HG03280 (cell line): ENCODE measurements around the gene RPS25.
"Not testable (repeated sequence)": the region's sequence is repeated elsewhere in the genome, so short reads cannot be mapped to it uniquely, and the experiment has no call there.

Experiments used
- ATAC-seq: cut with Tn5 transposase; IDR thresholded peaks from one replicate; pipeline ENCODE4 v1.9.1; 2021; ENCODE audit warnings: mild to moderate bottlenecking, moderate library complexity; ENCODE audit not compliant: unreplicated experiment

Gene RPS25

DNA sequence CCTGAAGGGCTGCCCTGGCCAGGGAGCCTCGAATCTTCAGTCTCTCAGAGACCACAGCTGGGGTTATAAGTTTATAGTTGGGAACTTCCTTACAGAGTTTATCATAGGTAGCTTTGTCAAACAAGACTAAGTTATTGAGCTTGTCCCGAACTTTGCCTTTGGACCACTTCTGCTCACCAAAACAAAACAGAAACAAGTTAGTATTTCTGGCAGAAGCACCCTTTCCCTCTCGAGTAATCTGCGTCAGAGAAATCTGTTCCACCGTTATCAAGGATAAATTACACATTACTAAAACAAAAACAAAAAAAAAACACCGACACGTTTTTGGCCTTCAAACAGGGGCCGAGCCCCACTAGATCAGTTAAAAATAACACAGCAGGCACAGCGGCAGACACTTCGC, 766 bp downstream of the RPS25 start:
- not testable (repeated sequence) for ATAC-seq

DNA sequence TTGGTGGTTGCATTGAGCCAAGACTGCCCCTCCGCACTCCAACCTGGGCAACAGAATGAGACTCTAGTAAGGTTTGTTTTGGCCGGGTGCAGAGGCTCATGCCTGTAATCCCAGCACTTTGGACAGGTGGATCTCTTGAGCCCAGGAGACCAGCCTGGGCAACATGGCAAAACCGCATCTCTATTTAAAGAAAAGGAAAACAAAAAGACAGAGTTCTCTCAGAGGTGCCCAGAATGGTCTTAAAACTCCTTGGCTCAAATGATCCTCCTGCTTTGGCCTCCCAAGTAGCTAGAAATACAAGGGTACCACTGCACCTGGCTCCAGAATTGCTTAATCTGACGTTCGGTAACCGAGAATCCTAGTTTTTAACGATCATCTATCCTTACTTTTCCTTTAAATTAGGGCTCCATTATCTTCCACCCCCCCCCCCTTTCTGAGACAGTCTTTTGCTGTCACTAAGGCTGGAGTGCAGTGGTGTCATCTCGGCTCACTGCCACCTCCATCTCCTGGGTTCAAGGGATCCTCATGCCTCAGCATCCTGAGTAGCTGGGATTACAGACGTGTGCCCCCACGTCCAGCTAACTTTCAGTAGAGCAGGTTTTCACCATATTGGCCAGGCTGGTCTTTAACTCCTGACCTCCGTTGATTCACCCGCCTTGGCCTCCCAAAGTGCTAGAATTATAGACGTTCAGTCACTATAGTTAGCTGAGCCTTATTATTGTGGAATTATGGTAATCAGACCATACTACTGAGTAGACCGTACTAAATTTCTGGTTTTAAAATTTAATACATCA, 1.7 kb downstream of the RPS25 start:
- ATAC-seq: no peak

DNA sequence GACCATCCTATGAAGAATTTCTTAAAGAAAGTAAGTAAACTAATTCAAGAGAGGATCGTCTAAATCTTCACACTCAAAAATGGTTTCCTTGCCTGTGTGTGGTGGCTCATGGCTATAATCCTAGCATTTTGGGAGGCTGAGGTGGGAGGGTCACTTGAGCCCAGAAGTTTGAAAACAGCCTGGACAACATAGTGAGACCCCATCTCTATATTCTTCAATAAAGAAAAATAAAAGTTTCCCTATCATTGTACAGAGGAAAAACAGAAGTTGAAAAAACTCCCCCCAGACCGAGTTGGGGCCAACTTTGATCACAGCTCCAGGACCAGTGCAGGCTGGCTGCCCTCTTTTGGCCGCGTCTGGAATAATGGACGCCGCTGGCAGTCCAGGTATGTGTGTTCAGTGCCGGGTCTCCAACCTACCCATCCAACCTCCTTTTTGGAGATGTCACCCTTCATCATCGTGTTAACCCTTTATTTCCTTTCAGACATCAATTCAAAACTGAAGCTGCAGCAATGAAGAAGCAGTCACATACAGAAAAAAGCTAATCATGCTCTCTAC, 3.0 kb downstream of the RPS25 start:
- ATAC-seq: no peak

DNA sequence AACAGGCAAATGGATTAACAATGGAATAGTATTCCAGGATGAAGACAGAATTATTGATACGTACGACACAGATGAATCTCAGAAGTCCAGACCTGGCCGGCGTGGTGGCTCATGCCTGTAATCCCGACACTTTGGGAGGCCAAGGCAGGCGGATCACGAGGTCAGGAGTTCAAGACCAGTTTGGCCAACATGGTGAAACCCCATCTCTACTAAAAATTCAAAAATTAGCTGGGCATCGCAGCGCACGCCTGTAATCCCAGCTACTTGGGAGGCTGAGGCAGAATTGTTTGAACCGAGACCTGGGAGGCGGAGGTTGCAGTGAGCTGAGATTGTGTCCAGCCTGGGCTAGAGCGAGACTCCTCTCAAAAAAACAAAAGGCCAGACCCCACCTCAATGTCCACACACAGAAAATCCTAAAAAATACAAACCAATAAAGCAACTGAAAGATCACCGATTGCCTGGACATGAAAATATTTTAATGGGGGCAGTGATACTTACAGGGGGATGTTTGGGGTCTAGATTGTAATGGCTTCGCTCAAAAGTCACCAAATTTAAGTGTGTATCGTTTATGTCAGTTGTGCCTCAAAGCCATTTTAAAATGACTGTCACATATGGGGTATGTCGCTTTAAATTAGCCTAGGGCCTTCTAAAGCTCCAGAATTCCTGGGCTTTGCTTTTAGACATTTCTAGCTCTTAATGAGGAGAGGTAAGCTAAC, 3.8 kb downstream of the RPS25 start:
- ATAC-seq: no peak

DNA sequence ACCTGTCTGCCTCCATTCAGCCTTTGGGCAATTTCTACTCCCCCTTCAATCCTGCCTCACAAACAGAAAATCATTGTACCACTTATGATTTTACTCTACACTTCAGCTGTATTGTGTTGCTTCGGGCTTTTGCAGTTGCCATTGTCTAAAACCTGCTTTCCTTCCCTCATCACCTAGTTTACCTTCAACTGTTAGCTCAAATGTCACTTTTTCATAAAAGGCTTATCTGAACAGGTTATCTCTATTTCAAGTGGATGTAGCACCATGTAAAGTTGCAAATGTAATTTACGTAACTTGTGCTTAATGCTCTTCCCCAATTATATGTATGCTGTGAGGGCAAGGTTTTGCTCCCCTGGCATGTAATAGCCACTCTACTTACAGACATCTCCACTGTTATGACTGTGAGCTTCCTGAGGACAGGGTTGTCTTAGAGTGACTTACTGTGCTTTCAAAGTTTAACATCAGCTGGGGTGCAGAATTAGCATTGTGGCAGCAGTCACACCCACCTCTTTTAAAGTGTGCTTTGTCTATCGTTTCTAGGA, 5.4 kb downstream of the RPS25 start:
- no peak for ATAC-seq

DNA sequence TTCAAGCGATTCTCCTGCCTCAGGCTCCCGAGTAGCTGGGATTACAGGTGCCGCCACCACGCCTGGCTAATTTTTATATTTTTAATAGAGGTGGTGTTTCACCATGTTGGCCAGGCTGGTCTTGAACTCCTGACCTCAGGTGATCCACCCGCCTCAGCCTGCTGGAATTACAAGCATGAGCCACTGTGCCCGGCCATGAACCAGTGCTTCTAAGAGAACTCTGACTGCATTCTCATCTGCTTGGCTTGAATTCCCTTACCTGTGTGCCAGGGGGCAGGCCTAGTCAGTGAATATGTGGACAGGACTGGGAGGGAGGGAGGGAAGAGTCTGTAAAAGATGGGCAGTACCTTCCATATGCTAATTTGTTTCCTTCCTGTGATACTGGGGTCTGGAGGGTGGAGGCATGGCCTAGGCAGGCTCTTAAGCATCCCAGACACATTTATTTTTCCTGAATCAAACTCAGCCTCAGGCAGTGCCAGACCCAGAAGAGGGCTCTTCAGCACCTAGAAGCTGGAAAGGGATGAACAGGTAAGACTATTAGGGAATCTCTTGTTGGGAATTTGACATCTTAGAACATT, 6.6 kb downstream of the RPS25 start:
- ATAC-seq: no peak

DNA sequence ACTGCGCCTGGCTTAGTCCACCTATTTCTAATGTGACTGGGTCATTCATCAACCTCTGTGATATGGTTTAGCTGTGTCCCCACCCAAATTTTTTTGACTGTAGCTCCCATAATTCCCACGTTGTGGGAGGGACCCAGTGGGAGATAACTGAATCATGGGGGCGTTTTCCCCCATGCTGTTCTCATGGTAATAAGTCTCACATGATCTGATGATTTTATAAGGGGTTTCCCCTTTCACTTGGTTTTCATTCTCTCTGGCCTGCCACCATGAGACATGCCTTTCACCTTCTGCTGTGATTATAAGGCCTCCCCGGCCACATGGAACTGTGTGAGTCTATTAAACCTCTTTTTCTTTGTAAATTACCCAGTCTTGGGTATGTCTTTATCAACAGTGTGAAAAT, 11.5 kb downstream of the RPS25 start:
- no peak for ATAC-seq

DNA sequence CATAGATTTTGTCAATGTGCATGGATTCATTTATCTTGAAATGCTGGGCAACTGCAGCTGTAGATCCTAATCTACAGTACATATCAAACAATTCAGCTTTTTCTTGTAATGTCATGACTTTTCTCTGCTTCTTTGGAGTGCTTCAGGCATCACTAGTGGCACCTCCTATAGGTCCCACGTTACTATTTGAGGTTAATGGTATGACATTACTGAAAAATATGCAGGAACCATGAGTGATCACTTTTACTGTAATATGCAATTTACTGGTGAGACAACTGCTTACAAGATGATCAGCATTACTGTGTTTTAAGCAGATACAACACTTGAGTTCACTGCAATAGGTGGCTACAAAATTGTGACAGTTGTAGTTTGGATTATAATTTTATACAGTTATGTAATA, 17.2 kb downstream of the RPS25 start:
- ATAC-seq: no peak

DNA sequence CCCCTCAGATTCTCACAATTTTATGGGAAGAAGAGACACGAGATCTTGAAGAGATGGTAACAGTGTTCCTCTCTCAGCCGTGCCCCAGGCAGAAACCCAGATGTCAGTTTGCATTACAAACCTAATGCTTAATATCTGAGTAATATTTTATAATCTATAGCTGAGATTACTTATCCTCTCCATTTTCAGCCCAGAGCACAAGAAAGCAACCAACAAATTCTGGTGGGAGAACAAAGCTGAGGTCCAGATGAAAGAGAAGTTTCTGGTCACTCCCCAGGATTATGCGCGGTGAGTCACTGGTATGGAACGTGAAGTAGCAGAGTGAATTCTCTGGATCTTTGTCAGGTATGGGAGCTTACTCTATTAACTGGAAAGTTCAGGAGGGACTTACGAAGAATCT, 19.3 kb downstream of the RPS25 start:
- no peak for ATAC-seq

DNA sequence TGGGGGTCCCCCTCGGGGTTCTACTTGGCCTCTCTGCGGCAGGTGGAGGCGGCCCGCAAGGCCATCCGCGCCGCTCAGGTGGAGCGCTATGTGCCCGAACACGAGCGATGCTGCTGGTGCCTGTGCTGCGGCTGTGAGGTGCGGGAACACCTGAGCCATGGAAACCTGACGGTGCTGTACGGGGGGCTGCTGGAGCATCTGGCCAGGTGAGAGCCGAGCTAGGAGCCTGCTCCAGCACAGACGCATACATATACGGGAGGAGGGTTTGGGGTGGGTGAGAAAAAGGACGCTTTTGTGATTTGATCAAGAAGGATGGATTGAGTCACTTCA, 19.8 kb downstream of the RPS25 start:
- ATAC-seq: peak; percentile 11

DNA sequence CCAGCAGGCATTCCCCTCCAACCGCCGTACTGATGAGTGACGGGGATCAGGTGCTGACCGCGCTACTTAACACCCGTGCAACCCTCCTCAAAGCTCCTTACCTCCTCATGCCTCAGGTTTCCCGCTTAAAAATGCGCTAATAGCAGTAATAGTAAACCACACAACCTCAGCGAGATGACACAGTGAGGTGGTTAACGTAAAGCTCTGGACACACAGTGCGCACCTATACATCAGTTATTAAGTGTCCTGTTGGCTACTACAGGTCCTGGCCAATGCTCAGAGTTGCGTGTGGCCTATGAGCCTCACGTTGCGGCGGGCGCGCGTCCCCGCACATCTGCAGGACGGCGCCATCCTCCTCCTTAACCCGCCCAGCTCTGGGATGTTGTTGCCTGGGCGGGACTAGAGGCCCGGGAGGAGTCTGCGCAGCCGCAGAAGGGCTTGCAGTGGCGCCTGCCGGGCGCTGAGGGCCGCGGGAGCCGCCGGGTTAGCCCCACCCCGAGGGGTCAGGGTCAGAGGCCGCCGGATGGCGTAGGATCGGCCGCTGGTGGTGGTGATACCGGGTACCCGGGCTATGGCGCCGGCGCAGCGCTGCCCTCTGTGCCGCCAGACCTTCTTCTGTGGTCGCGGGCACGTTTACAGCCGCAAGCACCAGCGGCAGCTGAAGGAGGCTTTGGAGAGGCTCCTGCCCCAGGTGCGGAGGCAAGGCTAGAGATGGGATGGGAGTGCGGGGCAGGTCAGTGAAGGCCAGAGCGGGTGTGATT, 20.3 kb downstream of the RPS25 start, which contains the start of gene CENATAC:
CENATAC (plus strand) TSS at position 512 of the 761 bp plus-strand sequence; CDS start at position 572, 60 bp downstream.
- ATAC-seq: peak; percentile 96

DNA sequence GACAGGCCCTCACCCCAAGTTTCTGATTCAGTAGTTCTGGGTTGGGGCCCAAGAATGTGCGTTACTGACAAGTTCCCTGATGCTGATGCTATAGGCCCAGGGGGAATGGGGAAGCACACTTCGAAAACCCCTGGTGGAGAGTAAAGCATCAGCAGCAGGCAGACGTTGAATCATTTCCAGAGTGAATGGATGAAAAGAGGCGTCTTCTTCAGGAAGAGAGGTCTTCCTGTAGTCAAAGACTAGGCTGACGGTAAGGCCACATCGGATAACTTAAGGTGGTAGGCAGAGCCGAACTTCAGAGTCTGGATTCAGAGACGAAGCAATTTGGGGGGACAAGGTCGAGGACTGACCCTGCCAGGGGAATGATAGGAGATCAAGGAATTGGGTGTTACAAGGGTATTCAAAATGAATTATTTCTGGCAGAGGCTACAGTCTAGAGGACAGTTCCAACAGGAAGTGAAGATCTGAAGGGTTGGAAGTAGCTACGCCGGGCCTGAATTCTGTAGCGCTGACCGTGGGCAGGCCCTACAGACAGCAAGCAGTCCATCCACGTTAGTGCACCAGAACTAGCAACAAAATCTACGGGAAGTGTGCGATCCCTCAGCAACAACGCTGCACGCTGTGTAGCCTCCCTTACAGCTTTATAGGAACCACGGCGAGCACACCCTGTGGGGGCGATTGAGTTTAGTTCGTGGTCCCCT, 21.1 kb downstream of the RPS25 start:
- ATAC-seq: peak; percentile 11

DNA sequence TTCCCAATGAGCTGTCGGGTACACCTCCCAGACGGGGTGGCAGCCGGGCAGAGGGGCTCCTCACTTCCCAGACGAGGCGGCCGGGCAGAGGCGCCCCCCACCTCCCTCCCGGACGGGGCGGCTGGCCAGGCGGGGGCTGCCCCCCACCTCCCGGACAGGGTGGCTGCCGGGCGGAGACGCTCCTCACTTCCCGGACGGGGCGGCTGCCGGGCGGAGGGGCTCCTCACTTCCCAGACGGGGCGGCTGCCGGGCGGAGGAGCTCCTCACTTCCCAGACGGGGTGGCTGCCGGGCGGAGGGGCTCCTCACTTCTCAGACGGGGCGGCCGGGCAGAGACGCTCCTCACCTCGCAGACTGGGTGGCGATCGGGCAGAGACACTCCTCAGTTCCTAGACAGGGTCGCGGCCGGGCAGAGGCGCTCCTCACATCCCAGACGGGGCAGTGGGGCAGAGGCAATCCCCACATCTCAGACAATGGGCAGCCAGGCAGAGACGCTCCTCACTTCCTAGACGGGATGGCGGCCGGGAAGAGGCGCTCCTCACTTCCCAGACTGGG, 26.6 kb downstream of the RPS25 start:
- not testable (repeated sequence) for ATAC-seq

DNA sequence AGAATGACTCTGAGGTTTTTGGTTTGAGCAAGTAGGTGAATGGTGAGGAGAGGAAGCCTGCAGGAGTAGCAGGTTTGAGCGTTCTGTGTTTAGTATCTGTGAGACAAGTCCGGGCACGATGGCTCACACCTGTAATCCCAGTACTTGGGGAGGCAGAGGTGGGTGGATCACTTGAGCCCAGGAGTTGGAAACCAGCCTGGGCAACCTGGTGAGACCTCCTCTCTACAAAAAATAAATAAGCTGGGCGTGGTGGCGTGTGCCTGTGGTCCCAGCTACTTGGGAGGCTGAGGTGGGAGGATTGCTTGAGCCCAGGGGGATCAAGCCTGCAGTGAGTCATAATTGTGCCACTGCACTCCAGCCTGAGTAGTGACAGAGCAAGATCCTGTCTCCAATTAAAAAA, 29.9 kb downstream of the RPS25 start:
- ATAC-seq: no peak

DNA sequence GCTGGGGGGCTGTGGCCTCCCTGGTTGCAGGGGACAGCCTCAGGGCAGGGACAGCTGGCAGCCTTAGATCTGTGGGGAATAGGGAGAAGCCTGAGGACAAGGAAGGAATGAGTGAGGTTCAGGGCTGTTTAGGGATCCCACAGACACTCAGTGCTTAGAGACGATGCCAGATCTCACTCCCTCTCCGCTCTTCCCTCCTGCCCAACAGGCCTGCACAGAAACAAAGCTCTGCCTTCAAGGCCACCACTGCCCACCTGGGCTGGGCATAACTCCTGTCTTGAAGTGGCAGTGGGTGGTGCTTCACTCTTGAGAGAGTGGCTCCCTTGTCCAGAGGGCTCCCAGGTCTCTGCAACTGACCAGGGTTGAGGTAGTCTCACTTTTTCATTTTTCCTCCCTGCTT, 33.3 kb downstream of the RPS25 start:
- no peak for ATAC-seq

DNA sequence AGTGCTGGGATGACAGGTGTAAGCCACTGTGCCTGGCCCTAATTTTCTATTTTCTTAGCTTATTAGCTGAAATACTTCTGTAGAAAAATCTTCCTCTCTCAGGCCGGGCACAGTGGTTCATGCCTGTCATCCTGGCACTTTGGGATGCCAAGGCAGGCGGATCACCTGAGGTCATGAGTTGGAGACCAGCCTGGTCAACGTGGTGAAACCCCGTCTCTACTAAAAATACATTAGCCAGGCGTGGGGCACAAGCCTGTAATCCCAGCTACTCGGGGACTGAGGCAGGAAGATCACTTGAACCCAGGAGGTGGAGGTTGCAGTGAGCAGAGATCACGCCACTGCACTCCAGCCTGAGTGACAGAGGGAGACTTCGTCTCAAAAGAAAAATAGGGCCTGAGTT, 33.8 kb downstream of the RPS25 start:
- ATAC-seq: not testable (repeated sequence)

DNA sequence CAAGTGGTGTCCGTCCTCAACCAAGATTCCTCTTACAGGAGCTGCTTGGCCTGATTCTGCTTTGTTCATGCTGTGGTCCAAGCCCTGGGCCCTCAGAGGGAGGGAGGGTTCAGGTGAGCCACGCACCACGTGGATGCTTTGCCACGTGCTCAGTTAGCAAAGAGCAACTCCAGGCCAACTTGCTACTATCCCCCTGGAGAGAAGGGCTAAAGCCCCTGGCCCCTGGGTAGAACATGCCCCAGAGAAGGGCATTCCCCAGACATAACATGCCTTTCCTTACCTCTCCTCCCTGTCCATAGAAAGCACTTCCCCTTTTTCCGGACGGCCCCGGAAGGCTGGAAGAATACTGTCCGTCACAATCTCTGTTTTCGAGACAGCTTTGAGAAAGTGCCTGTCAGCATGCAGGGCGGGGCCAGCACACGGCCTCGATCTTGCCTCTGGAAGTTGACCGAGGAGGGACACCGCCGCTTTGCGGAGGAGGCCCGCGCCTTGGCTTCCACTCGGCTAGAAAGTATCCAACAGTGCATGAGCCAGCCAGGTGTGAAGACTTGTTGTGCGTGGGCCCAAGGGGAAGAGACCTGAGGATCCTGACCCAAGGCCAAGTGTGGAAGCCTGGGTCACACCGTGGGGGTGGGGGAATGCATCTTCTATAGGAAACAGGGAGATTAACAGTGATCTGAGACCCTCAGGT, 37.8 kb downstream of the RPS25 start:
- no peak for ATAC-seq

DNA sequence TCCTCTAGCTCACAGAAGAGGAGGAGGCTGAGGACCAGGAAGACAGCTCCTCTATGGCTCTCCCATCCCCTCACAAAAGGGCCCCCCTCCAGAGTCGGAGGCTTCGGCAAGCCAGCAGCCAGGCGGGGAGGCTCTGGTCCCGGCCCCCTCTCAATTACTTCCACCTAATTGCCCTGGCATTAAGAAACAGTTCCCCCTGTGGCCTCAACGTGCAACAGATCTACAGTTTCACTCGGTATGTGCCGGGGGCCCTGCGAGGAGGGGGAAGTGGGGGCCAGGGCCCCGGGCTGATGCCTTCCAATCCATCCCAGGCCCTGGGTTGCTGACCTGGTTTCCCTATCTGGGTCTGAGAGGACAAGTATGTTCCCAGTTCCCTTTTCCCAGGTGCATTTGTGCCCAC, 38.7 kb downstream of the RPS25 start:
- no peak for ATAC-seq
